Osteoblast (primary cell): ENCODE data around the gene SIN3A. TPM values are rescaled to one million over a fixed set of nuclear protein-coding genes. Genes with fewer than 3 reads are reported as not detected.

ENCODE experiments used
- DNase-seq: peaks from one replicate; pipeline ENCODE4 v3.0.0; 2011; ENCODE audit warnings: low spot score, mixed read lengths; ENCODE audit not compliant: insufficient read length; ENCODE audit errors: missing footprints
- H2AFZ ChIP-seq: 2 replicates; pipeline ENCODE4 v1.6.0; 2011; ENCODE audit warnings: mild to moderate bottlenecking, low read length
- H3K27ac ChIP-seq: 2 replicates; pipeline ENCODE4 v1.5.1; 2011; ENCODE audit warnings: mild to moderate bottlenecking, low read depth, low read length, moderate library complexity
- H3K27me3 ChIP-seq: 2 replicates; pipeline ENCODE4 v1.6.0; 2012; ENCODE audit warnings: mild to moderate bottlenecking, control low read depth, inconsistent platforms, low read length, moderate library complexity; ENCODE audit not compliant: insufficient read depth
- H3K36me3 ChIP-seq: 2 replicates; pipeline ENCODE4 v1.5.1; 2011; ENCODE audit warnings: mild to moderate bottlenecking, low read length, control low read depth, moderate library complexity; ENCODE audit not compliant: insufficient read depth
- H3K4me1 ChIP-seq: 2 replicates; pipeline ENCODE4 v1.5.1; 2011; ENCODE audit warnings: mild to moderate bottlenecking, low read length, control low read depth, moderate library complexity; ENCODE audit not compliant: insufficient read depth
- H3K4me2 ChIP-seq: 2 replicates; pipeline ENCODE4 v1.6.0; 2011; ENCODE audit warnings: mild to moderate bottlenecking, low read length; ENCODE audit not compliant: insufficient read depth
- H3K4me3 ChIP-seq: fragments of 200-600 bp; sonication (generic); 3 replicates; pipeline ENCODE4 v1.5.1; 2012; ENCODE audit warnings: mild to moderate bottlenecking, low read length, inconsistent platforms; ENCODE audit not compliant: insufficient read depth
- H3K79me2 ChIP-seq: 2 replicates; pipeline ENCODE4 v1.6.0; 2012; ENCODE audit warnings: mild to moderate bottlenecking, low read length, control low read depth, inconsistent platforms; ENCODE audit not compliant: insufficient read depth
- H3K9me3 ChIP-seq: 2 replicates; pipeline ENCODE4 v1.5.1; 2011; ENCODE audit warnings: low read depth, low read length, control low read depth
- H4K20me1 ChIP-seq: 2 replicates; pipeline ENCODE4 v1.6.0; 2012; ENCODE audit warnings: mild to moderate bottlenecking, low read length, control low read depth; ENCODE audit not compliant: insufficient read depth
- total RNA-seq: library from RNA; depleted of rRNA; stranded (reverse); fragments of >200 nt; gene quantifications from 2 replicates; pipeline ENCODE4 v1.2.3, GENCODE V29; 2012
- TF ChIP-seq, protein P1 (sequence below): IDR thresholded peaks from 2 replicates; pipeline ENCODE4 v1.5.1; 2011; ENCODE audit warnings: mild to moderate bottlenecking, low read depth, low read length, moderate library complexity; ENCODE audit errors: extremely low read depth

The SIN3A gene
- total RNA-seq, 1 donor: 36.2 TPM

DNA sequence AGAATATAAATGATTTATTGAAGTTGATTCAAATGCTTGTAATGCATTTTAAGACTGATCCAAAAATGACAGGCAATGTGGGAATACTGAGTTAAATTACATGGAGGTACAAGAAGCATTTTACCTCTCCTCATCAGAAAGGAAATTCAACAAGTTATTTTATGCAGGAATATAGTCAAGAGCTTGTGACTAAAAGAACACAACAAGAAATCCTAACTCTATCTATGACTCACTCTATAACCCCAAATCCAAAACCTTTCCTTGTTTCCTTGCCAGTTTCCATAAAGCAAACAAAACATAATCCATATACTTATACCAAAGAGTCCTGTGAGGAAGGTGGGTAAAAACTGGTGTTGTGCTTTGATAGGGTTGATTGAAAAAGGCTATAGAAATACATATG is 30.8 kb downstream of the SIN3A start:
- peak; percentile 83 for DNase-seq
- Histone ChIP-seq H3K79me2 (peaks cover 16% of the 10 kb centered on the region), H4K20me1 (peaks cover 2% of the 10 kb centered on the region), H3K36me3 (peaks cover 28% of the 10 kb centered on the region), H3K4me2 (no peak overlapping the region), H3K9me3 (no peaks in the 10 kb centered on the region), H3K27ac (no peak overlapping the region), H3K27me3 (no peaks in the 10 kb centered on the region), H3K4me1 (peaks cover 7% of the 10 kb centered on the region), H3K4me3 (no peak overlapping the region), H2AFZ (no peak overlapping the region)
- TF ChIP-seq, protein P1, sequence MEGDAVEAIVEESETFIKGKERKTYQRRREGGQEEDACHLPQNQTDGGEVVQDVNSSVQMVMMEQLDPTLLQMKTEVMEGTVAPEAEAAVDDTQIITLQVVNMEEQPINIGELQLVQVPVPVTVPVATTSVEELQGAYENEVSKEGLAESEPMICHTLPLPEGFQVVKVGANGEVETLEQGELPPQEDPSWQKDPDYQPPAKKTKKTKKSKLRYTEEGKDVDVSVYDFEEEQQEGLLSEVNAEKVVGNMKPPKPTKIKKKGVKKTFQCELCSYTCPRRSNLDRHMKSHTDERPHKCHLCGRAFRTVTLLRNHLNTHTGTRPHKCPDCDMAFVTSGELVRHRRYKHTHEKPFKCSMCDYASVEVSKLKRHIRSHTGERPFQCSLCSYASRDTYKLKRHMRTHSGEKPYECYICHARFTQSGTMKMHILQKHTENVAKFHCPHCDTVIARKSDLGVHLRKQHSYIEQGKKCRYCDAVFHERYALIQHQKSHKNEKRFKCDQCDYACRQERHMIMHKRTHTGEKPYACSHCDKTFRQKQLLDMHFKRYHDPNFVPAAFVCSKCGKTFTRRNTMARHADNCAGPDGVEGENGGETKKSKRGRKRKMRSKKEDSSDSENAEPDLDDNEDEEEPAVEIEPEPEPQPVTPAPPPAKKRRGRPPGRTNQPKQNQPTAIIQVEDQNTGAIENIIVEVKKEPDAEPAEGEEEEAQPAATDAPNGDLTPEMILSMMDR: no peak

DNA sequence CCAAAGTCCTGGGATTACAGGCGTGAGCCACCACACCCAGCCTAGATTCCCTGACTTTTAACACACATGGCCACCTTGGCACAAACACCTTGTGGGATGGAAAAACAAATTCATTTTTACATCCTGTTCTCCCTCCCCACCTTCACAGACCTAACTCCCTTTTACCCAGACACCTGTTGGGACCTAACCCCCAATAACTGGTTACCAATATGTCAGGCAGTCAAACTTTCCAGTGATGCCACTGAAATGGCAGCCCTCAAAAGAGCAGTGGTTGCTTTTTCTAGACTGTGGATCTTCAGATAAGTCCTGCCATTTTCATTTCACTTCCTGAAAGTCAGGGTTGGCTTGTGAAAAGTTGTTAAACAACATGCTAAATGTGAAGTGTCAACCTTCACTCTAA is 34.9 kb downstream of the SIN3A start:
- H3K36me3 ChIP-seq: peaks cover 25% of the 10 kb centered on the region
- no peak overlapping the region for H2AFZ ChIP-seq
- no peaks in the 10 kb centered on the region for H3K27me3 ChIP-seq
- H3K79me2 ChIP-seq: peaks cover 13% of the 10 kb centered on the region
- no peak overlapping the region for H3K4me2 ChIP-seq
- H3K9me3 ChIP-seq: no peaks in the 10 kb centered on the region
- H4K20me1 ChIP-seq: peaks cover 2% of the 10 kb centered on the region
- DNase-seq: no peak
- TF ChIP-seq, protein P1: no peak
- H3K4me1 ChIP-seq: peaks cover 7% of the 10 kb centered on the region
- no peak overlapping the region for H3K27ac ChIP-seq
- H3K4me3 ChIP-seq: no peak overlapping the region

DNA sequence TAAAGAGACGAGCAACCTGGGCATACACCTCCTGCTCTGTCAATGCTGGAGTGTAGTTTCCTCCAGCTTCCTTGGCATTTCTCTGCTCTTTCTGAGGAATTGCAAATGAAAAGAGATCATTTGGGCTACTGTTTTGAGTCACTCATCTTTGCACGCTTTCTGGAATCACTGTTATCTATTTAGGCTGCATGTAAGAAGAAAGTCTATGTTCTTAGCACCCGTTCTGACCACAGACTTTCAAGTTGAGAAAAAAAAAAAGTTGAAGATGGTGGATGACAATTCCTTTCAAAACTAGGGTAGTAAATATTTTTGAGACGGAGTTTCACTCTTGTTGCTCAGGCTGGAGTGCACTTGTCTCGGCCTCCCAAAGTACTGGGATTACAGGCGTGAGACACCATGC is 41.3 kb downstream of the SIN3A start:
- no peak for DNase-seq
- H3K4me2 ChIP-seq: no peak overlapping the region
- no peaks in the 10 kb centered on the region for H3K4me1 ChIP-seq
- no peak overlapping the region for H2AFZ ChIP-seq
- no peaks in the 10 kb centered on the region for H3K9me3 ChIP-seq
- TF ChIP-seq, protein P1: no peak
- no peak overlapping the region for H3K27ac ChIP-seq
- H3K79me2 ChIP-seq: peaks cover 3% of the 10 kb centered on the region
- no peaks in the 10 kb centered on the region for H3K27me3 ChIP-seq
- no peak overlapping the region for H3K4me3 ChIP-seq
- peaks cover 7% of the 10 kb centered on the region for H4K20me1 ChIP-seq
- peaks cover 69% of the 10 kb centered on the region for H3K36me3 ChIP-seq

DNA sequence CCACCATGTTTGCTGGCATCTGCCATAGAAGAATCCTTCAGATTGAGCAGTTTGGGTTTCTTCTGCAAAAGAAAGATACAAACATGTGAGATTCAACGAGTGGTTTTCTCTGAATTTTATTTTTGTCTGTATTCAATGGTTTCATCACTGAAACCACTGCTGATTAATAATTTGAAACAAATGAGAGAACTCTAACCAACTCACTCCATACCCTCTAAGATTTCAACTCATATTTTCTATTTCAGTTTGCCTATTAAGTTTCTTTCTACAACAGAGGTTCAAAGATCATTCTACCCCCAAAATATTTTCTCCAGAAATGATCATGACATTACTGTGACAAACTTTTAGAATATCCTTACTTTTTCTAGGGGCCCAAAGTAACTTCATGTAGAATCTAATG is 44.4 kb downstream of the SIN3A start:
- H3K4me2 ChIP-seq: no peak overlapping the region
- H3K9me3 ChIP-seq: no peaks in the 10 kb centered on the region
- H3K36me3 ChIP-seq: peaks cover 78% of the 10 kb centered on the region
- TF ChIP-seq, protein P1: no peak
- H3K79me2 ChIP-seq: no peaks in the 10 kb centered on the region
- no peak for DNase-seq
- H3K4me3 ChIP-seq: no peak overlapping the region
- H3K27ac ChIP-seq: no peak overlapping the region
- H4K20me1 ChIP-seq: peaks cover 7% of the 10 kb centered on the region
- no peaks in the 10 kb centered on the region for H3K27me3 ChIP-seq
- no peaks in the 10 kb centered on the region for H3K4me1 ChIP-seq
- no peak overlapping the region for H2AFZ ChIP-seq
